HEK293 (cell line): ENCODE data around the gene GOLGA6L25.
"Not testable (repeated sequence)": the region's sequence is repeated elsewhere in the genome, so short reads cannot be mapped to it uniquely, and the experiment has no call there.

ENCODE experiments used
- CTCF ChIA-PET: fragments of 350-600 bp; formaldehyde crosslinking; extraction: SDS; loops from one replicate; lab custom pipeline; 2021; ENCODE audit warnings: antibody characterized with exemption; lab: Yijun Ruan, JAX
- POLR2A ChIA-PET: fragments of 300-600 bp; formaldehyde crosslinking; extraction: SDS; loops from one replicate; lab custom pipeline; 2020; ENCODE audit warnings: antibody characterized with exemption, inconsistent platforms; lab: Yijun Ruan, JAX
- H3K27ac ChIP-seq: fragments of 200-500 bp; sonication (Bioruptor generic); 2 replicates; pipeline ENCODE4 v1.5.1; 2014; ENCODE audit warnings: low read depth, low read length, control low read depth, inconsistent platforms; ENCODE audit errors: extremely low read depth
- H3K36me3 ChIP-seq, 2 experiments: fragments of 200-500 bp in 1 of 2; sonication (Bioruptor generic) in 1 of 2; 1 replicate in 1 of 2; 2 replicates in 1 of 2; pipeline ENCODE4 v1.5.1; 2014 to 2017; ENCODE audit warnings: inconsistent platforms in 2 of 2, low read length in 2 of 2; ENCODE audit not compliant: control insufficient read depth in 2 of 2, insufficient read depth in 1 of 2
- H3K4me1 ChIP-seq: fragments of 200-500 bp; sonication (Bioruptor generic); 2 replicates; pipeline ENCODE4 v1.5.1; 2014; ENCODE audit warnings: mild to moderate bottlenecking, low read length, inconsistent platforms; ENCODE audit not compliant: control insufficient read depth, insufficient read depth
- H3K4me3 ChIP-seq: 2 replicates; pipeline ENCODE4 v1.5.1; 2011; ENCODE audit warnings: low read depth, mild to moderate bottlenecking, control low read depth, low read length, moderate library complexity
- H3K9me3 ChIP-seq: fragments of 200-500 bp; sonication (Bioruptor generic); 2 replicates; pipeline ENCODE4 v1.5.1; 2014; ENCODE audit warnings: low read depth, low read length, inconsistent platforms; ENCODE audit not compliant: control insufficient read depth, insufficient read depth

GOLGA6L25 gene, protein sequence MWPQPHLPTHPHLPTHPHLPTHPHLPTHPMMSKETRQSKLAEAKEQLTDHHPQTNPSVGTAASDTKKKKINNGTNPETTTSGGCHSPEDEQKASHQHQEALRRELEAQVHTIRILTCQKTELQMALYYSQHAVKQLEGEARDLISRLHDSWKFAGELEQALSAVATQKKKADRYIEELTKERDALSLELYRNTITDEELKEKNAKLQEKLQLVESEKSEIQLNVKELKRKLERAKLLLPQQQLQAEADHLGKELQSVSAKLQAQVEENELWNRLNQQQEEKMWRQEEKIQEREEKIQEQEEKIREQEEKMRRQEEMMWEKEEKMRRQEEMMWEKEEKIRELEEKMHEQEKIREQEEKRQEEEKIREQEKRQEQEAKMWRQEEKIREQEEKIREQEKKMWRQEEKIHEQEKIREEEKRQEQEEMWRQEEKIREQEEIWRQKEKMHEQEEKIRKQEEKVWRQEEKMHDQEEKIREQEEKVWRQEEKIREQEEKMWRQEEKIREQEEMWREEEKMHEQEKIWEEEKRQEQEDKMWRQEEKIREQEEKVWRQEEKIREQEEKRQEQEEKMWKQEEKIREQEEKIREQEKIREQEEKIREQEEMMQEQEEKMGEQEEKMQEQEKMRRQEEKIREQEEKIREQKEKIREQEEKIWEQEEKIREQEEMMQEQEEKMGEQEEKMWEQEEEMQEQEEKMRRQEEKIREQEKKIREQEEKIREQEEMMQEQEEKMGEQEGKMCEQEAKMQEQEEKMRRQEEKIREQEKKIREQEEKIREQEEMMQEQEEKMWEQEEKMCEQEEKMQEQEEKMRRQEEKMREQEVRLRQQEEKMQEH

DNA sequence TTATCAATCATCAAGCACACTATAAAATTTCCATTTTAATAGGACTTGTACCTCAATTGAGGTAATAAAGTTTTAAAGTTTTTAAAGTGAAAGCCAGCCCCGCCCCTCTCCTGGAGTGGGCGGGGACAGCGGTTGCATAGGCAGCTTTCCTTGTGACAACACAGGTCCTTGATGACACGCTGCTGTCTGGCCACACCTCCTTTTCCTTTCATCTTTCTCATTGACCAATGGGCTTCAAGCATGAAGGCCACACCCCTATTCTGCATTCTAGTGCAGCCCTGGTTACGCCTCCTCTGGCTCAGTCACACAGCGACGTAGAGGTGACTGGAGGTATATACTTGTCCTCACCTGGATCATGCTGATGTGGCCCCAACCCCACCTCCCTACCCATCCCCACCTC, at the start of gene GOLGA6L25:
Gene GOLGA6L25 (plus strand): TSS at position 301 of the 400 bp plus-strand sequence. CDS start 61 bp downstream, at position 362.
- H3K36me3 ChIP-seq, H3K4me1 ChIP-seq, H3K4me3 ChIP-seq, CTCF ChIA-PET, H3K9me3 ChIP-seq, POLR2A ChIA-PET, H3K27ac ChIP-seq: not testable (repeated sequence)

DNA sequence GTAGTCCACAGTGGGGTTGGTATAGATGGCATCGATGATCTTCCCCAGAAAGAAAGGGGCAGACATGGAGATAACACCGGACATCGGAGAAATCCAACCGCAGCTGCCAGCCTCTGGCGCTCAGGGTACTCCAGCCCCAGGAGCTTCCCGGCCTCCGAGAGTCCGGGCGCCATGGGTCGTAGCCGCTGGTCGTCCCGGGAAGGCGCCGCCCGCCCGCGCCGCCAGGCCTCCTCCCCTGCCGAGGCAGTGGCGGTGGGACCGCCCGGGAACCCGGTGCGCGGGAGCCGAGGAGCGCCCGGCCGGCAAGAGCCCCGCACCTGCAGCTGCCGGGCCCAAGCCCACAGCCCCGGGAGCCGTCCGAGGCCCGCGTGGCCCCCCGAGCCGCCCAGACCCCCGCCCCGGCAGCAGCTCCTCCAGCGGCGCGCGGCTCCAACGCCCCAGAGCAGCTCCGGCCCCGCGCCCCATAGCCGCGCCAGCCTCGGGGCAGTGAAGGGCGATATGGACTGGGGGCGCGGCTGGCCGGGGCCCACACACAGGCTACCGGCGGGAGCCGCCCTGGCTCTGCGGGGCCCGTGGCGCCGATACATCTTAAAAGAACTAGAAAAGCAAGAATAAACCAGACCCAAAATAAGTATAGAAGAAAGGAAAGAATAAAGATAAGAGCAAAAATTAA, 45.0 kb upstream of the GOLGA6L25 start:
- H3K4me3 ChIP-seq, CTCF ChIA-PET, H3K27ac ChIP-seq, POLR2A ChIA-PET, H3K4me1 ChIP-seq, H3K9me3 ChIP-seq, H3K36me3 ChIP-seq: not testable (repeated sequence)

DNA sequence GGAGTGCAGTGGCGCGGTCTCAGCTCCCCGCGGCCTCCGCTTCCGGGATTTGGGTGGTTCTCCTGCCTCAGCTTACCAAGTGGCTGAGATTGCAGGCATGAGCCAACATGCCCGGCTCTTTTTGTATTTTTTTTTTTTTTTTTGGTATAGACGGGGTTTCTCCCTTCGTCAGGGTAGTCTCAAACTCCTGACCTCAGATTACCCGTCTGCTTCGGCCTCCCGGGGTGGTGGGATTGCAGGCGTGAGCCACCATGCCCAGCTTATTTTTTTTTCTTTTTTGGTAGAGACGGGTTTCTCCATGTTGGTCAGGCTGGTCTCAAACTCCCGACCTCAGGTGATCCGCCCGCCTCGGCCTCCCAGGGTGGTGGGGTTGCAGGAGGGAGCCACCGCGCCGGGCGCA, 39.2 kb upstream of the GOLGA6L25 start:
- H3K4me1 ChIP-seq, H3K4me3 ChIP-seq, H3K9me3 ChIP-seq, CTCF ChIA-PET, H3K27ac ChIP-seq, H3K36me3 ChIP-seq, POLR2A ChIA-PET: not testable (repeated sequence)

DNA sequence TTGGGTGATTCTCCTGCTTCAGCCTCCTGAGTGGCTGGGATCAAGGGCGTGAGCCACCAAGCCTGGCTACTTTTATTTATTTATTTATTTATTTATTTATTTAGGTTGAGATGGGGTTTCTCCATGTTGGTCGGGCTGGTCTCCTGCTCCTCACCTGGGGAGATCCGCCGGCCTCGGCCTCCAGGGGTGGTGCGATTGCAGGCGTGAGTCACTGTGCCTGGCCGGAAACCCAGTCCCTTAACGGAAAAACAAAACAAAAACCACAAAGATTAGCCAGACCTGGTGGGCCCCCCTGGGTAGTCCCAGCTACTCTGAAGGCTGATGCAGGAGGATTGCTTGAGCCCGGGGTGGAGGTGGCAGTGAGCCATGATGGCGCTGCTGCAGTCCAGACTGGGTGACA, 38.2 kb upstream of the GOLGA6L25 start:
- H3K4me3 ChIP-seq, POLR2A ChIA-PET, H3K27ac ChIP-seq, CTCF ChIA-PET, H3K9me3 ChIP-seq, H3K4me1 ChIP-seq, H3K36me3 ChIP-seq: not testable (repeated sequence)

DNA sequence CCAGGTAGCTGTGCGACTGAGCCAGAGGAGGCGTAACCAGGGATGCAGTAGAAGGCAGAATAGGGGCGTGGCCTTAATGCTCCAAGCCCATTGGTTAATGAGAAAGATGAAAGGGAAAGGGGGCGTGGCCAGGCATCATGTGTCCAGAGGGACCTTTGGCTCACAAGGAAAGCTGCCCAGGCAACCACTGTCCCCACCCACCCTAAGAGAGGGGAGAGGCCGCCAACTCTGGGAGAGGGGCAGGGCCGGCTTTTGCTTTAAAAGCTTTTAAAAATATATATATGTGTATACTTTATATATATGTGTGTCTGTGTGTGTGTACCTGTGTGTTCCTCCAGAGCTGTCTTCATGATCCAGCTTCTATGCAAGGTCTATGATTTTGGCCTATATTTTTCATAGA, 20.4 kb upstream of the GOLGA6L25 start, which contains the start of gene GOLGA8G:
Gene GOLGA8G (minus strand): TSS at position 18 of the 400 bp plus-strand sequence. CDS start 62 bp downstream, outside the sequence.
- POLR2A ChIA-PET, H3K36me3 ChIP-seq, H3K27ac ChIP-seq, CTCF ChIA-PET, H3K9me3 ChIP-seq, H3K4me3 ChIP-seq, H3K4me1 ChIP-seq: not testable (repeated sequence)

DNA sequence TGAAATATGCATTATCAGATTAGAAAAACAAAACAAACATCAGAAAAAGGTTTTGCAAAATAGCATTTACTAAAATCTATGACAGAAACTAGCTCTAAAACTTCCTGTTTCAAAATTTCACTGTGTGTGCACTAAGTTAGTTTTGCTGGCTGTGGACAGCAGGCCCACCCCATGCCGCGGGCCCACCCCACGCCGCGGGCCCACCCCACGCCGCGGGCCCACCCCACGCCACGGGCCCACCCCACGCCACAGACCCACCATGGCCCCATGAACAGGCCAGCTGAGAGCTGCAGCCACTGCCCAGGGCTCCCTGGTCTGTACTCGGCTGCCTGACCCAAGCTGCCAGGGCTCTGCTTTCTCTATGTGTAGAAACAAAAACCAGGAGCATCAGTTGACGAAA, 20.0 kb downstream of the GOLGA6L25 start:
- H3K4me1 ChIP-seq, POLR2A ChIA-PET, CTCF ChIA-PET, H3K4me3 ChIP-seq, H3K9me3 ChIP-seq, H3K36me3 ChIP-seq, H3K27ac ChIP-seq: not testable (repeated sequence)

DNA sequence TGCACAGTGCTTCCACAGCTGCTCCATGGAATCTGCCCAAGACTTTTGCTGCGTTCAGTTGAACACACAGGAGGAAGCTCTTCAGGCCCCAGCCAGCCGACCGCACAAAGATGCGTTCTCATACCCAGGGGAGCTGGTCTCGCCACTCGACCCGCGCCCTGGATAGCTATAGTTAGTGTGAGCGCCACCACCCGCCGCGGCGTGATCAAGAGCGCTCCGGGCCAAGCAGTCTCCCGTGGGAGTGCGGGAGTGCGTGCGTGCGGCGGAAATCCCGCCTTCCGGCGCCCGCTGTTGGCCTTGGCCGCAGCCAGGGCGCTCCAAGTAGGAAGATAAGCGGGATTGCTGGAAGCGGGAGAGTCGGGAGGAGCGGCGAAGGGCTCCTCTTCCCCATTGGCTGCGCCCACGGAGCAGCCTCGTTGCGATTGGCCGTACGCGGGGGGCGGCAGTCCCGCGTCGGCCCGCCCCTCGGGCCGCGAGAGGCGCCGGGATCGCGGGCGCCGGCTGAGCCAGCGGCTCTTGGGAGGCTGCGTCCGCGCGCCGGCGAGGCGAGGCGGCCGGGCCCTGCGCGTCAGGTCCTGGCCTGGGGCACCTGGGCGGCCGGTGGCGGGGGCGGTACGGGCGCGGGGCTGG, 35.7 kb downstream of the GOLGA6L25 start:
- POLR2A ChIA-PET, H3K9me3 ChIP-seq, H3K4me1 ChIP-seq, H3K27ac ChIP-seq, H3K36me3 ChIP-seq, CTCF ChIA-PET, H3K4me3 ChIP-seq: not testable (repeated sequence)
